A549 (cell line): ENCODE data around the gene EPB41L1. TPM values are rescaled to one million over a fixed set of nuclear protein-coding genes. Genes with fewer than 3 reads are reported as not detected.
A peak's percentile ranks its signal among the peaks of the same experiment; 100 is the strongest.

Experiments
- ATAC-seq, 2 experiments: fragments of 200-7000 bp in 1 of 2; fragments of >200 bp in 1 of 2; cut with Nextera tagmentation in 1 of 2; cut with Tn5 transposase in 1 of 2; 3 replicates each; pipeline versions ENCODE4 v1.8.0 to v1.9.1; 2018 to 2020; ENCODE audit warnings: mild to moderate bottlenecking in 1 of 2, moderate library complexity in 1 of 2
- CTCF ChIA-PET: fragments of 300-600 bp; sonication (Branson Sonifier 250); formaldehyde crosslinking; extraction: SDS; loops from one replicate; lab custom pipeline; 2021; ENCODE audit warnings: antibody characterized with exemption, inconsistent platforms; lab: Yijun Ruan, JAX
- POLR2A ChIA-PET: fragments of 350-600 bp; formaldehyde crosslinking; extraction: SDS; loops from one replicate; lab custom pipeline; 2021; ENCODE audit warnings: antibody characterized with exemption, inconsistent platforms; lab: Yijun Ruan, JAX
- DNase-seq, 2 experiments: peaks; one replicate each; pipeline versions ENCODE4 v3.0.0 to v3.0.0-alpha.2; 2011 to 2016; ENCODE audit warnings: low read depth in 1 of 2, low spot score in 1 of 2
- FAIRE-seq: peaks from 2 replicates; lab custom pipeline; 2011; peaks lifted over from hg19 to GRCh38; lab: Jason Lieb, UNC
- H3K27ac ChIP-seq, 2 experiments: fragments of >200 bp; sonication (Bioruptor Twin); formaldehyde crosslinking; 3 replicates each; pipeline ENCODE4 v1.5.1; 2016 to 2017
- H3K4me1 ChIP-seq: fragments of >200 bp; sonication (Bioruptor Twin); formaldehyde crosslinking; 3 replicates; pipeline ENCODE4 v1.6.1; 2016
- H3K4me2 ChIP-seq: fragments of >200 bp; sonication (Bioruptor Twin); formaldehyde crosslinking; 3 replicates; pipeline ENCODE4 v1.6.1; 2016
- H3K4me3 ChIP-seq: fragments of >200 bp; sonication (Bioruptor Twin); formaldehyde crosslinking; 3 replicates; pipeline ENCODE4 v1.5.1; 2016
- H3K9me3 ChIP-seq: fragments of >200 bp; sonication (Bioruptor Twin); formaldehyde crosslinking; 3 replicates; pipeline ENCODE4 v1.6.1; 2016
- BHLHE40 ChIP-seq: IDR thresholded peaks from 2 replicates; pipeline ENCODE4 v1.6.1; 2012; ENCODE audit warnings: low read depth, low read length, inconsistent platforms
- CBX2 ChIP-seq: fragments of 200-600 bp; sonication (generic); IDR thresholded peaks from 2 replicates; pipeline ENCODE4 v1.6.1; 2016; ENCODE audit warnings: low read depth, mild to moderate bottlenecking, borderline replicate concordance
- CBX8 ChIP-seq: fragments of 200-600 bp; sonication (generic); IDR thresholded peaks from 2 replicates; pipeline ENCODE4 v1.6.1; 2016
- CEBPB ChIP-seq, 2 experiments: fragments of >200 bp in 1 of 2; sonication (Bioruptor Twin) in 1 of 2; formaldehyde crosslinking in 1 of 2; IDR thresholded peaks; 2 replicates each; pipeline ENCODE4 v1.6.1; 2012 to 2016
- EHMT2 ChIP-seq: fragments of 200-600 bp; sonication (generic); IDR thresholded peaks from 2 replicates; pipeline ENCODE4 v1.6.1; 2016; ENCODE audit warnings: antibody characterized with exemption, low read depth, mild to moderate bottlenecking, moderate library complexity
- FOSL2 ChIP-seq, 2 experiments: fragments of 450-650 bp in 1 of 2; fragments of >200 bp in 1 of 2; sonication (Bioruptor Twin) in 1 of 2; formaldehyde crosslinking; IDR thresholded peaks; 2 replicates each; pipeline versions ENCODE4 v1.5.0 to v1.6.1; 2016 to 2020; ENCODE audit warnings: mild to moderate bottlenecking in 1 of 2, moderate library complexity in 1 of 2
- HDAC2 ChIP-seq: fragments of 200-600 bp; sonication (generic); IDR thresholded peaks from 2 replicates; pipeline ENCODE4 v1.6.1; 2016
- HEYL ChIP-seq: fragments of 250-450 bp; sonication (Bioruptor Pico); IDR thresholded peaks from 2 replicates; pipeline ENCODE4 v1.8.0; 2021; ENCODE audit warnings: mild to moderate bottlenecking, moderate library complexity
- HMGXB4 ChIP-seq: fragments of 250-450 bp; sonication (Bioruptor Pico); IDR thresholded peaks from 2 replicates; pipeline ENCODE4 v1.5.0; 2021; ENCODE audit warnings: mild to moderate bottlenecking, moderate library complexity, borderline replicate concordance
- HOXB13 ChIP-seq: fragments of 250-450 bp; sonication (Bioruptor Pico); IDR thresholded peaks from 2 replicates; pipeline ENCODE4 v1.5.0; 2020; ENCODE audit warnings: low read depth, mild to moderate bottlenecking, moderate library complexity
- HOXB5 ChIP-seq: fragments of 250-450 bp; sonication (Bioruptor Pico); IDR thresholded peaks from 2 replicates; pipeline ENCODE4 v1.5.0; 2020; ENCODE audit warnings: mild to moderate bottlenecking, moderate library complexity
- KDM1A ChIP-seq: fragments of 200-600 bp; sonication (generic); IDR thresholded peaks from 2 replicates; pipeline ENCODE4 v1.6.1; 2016; ENCODE audit warnings: low read depth, mild to moderate bottlenecking
- MAFK ChIP-seq: fragments of 450-650 bp; IDR thresholded peaks from 2 replicates; pipeline ENCODE4 v1.6.1; 2014; ENCODE audit not compliant: partially characterized antibody
- MAX ChIP-seq: IDR thresholded peaks from 2 replicates; pipeline ENCODE4 v1.6.1; 2012
- NR3C1 ChIP-seq: fragments of >200 bp; sonication (Bioruptor Twin); formaldehyde crosslinking; IDR thresholded peaks from 3 replicates; pipeline ENCODE4 v1.6.1; 2017
- PHF8 ChIP-seq: fragments of 200-600 bp; sonication (generic); IDR thresholded peaks from 2 replicates; pipeline ENCODE4 v1.6.1; 2016; ENCODE audit warnings: low read depth, mild to moderate bottlenecking, antibody characterized with exemption, moderate library complexity, borderline replicate concordance
- POLR2AphosphoS2 ChIP-seq: conservative IDR thresholded peaks from 2 replicates; pipeline ENCODE4 v1.6.1; 2012; ENCODE audit warnings: low read length, improper control_type of control experiment, inconsistent platforms
- RAD21 ChIP-seq, 2 experiments: fragments of >200 bp in 1 of 2; sonication (Bioruptor Twin) in 1 of 2; formaldehyde crosslinking in 1 of 2; IDR thresholded peaks in 1 of 2; conservative IDR thresholded peaks in 1 of 2; 2 replicates in 1 of 2; 3 replicates in 1 of 2; pipeline ENCODE4 v1.6.1; 2012 to 2018; ENCODE audit warnings: inconsistent platforms in 1 of 2
- RNF2 ChIP-seq: fragments of 200-600 bp; sonication (generic); IDR thresholded peaks from 2 replicates; pipeline ENCODE4 v1.6.1; 2016; ENCODE audit warnings: low read depth, mild to moderate bottlenecking, antibody characterized with exemption, moderate library complexity, borderline replicate concordance
- SMC3 ChIP-seq: fragments of >200 bp; sonication (Bioruptor Twin); formaldehyde crosslinking; IDR thresholded peaks from 3 replicates; pipeline ENCODE4 v1.6.1; 2018; ENCODE audit warnings: inconsistent platforms
- TFCP2L1 ChIP-seq: fragments of 250-450 bp; sonication (Bioruptor Pico); IDR thresholded peaks from 2 replicates; pipeline ENCODE4 v1.5.0; 2021; ENCODE audit warnings: mild to moderate bottlenecking
- TP53 ChIP-seq: fragments of 250-450 bp; sonication (Bioruptor Pico); IDR thresholded peaks from 2 replicates; pipeline ENCODE4 v1.5.0; 2021; ENCODE audit warnings: mild to moderate bottlenecking, moderate library complexity
- ZFP36 ChIP-seq: fragments of 450-650 bp; IDR thresholded peaks from 2 replicates; pipeline ENCODE4 v1.6.1; 2014; ENCODE audit warnings: borderline replicate concordance; ENCODE audit not compliant: partially characterized antibody
- ZNF302 ChIP-seq: fragments of 250-450 bp; sonication (Bioruptor Pico); IDR thresholded peaks from 2 replicates; pipeline ENCODE4 v1.9.0; 2021; ENCODE audit warnings: inconsistent platforms, mild to moderate bottlenecking, moderate library complexity
- WGBS: methylation state at CpG from one replicate; pipeline ENCODE4 v1.1.6; 2017; ENCODE audit errors: missing lambda C conversion rate; 5-methylcytosine and 5-hydroxymethylcytosine counted together
- polyA plus RNA-seq, 4 experiments: library from polyadenylated mRNA; depleted of rRNA in 3 of 4; stranded (reverse); fragments of >200 nt; fragmentation: RNase III in 1 of 4; extraction: RNeasy Plus Mini Kit Qiagen cat#74134 plus additional on column Dnase treatment in 1 of 4; gene quantifications; 2 replicates in 3 of 4; 3 replicates in 1 of 4; pipeline ENCODE4 v1.2.3, GENCODE V29; 2011 to 2017
- TF ChIP-seq, protein P1 (sequence below): fragments of >200 bp; sonication (Bioruptor Twin); formaldehyde crosslinking; IDR thresholded peaks from 3 replicates; pipeline ENCODE4 v1.5.1; 2016
- TF ChIP-seq, protein P2 (sequence below): fragments of 250-450 bp; sonication (Bioruptor Pico); IDR thresholded peaks from 2 replicates; pipeline ENCODE4 v1.5.0; 2020; ENCODE audit warnings: low read depth, mild to moderate bottlenecking, moderate library complexity
- TF ChIP-seq, protein P3 (sequence below): fragments of >200 bp; sonication (Bioruptor Twin); formaldehyde crosslinking; IDR thresholded peaks from 3 replicates; pipeline ENCODE4 v1.6.1; 2016

The EPB41L1 gene
- polyA plus RNA-seq, 2 of the 4 experiments (the other 2 are of a cell fraction) = 45.9 to 94.4 TPM

DNA sequence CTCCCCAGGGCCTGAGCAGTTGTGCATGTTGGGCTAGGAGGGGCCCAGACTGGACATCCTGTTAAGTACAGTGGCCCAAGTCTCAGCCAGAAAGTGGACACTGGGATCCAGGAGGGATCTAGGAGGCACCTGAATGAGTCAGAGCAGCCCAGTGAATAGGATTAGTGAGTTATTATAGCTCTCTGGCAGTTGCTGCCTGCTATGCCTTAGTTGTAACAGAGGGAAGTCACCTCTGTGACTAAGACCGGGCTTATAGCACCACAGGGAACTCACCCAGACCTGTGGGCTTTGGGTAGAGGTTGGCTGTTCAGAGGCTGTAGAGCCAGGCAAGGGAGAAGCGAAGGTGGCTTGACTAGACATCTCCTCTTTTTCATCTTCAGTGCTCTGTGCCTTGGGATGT is 42.7 kb downstream of the EPB41L1 start:
- ATAC-seq (no peak), FAIRE-seq (no peak)

GRCh38 chr20:36199345-36200257 is 45.1 kb downstream of the EPB41L1 start:
- ATAC-seq = peak; percentile 89 to 94
- DNase-seq = peak; percentile 80 to 91
- no peak for TF ChIP-seq ZFP36
- peak; percentile 84 to 88 for TF ChIP-seq RAD21 (conservative IDR thresholded peaks at IDR 0.05 in 1 of 2, IDR thresholded peaks at IDR 0.05 in 1 of 2)
- TF ChIP-seq, protein P1, sequence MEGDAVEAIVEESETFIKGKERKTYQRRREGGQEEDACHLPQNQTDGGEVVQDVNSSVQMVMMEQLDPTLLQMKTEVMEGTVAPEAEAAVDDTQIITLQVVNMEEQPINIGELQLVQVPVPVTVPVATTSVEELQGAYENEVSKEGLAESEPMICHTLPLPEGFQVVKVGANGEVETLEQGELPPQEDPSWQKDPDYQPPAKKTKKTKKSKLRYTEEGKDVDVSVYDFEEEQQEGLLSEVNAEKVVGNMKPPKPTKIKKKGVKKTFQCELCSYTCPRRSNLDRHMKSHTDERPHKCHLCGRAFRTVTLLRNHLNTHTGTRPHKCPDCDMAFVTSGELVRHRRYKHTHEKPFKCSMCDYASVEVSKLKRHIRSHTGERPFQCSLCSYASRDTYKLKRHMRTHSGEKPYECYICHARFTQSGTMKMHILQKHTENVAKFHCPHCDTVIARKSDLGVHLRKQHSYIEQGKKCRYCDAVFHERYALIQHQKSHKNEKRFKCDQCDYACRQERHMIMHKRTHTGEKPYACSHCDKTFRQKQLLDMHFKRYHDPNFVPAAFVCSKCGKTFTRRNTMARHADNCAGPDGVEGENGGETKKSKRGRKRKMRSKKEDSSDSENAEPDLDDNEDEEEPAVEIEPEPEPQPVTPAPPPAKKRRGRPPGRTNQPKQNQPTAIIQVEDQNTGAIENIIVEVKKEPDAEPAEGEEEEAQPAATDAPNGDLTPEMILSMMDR = peak; percentile 81
- TF ChIP-seq, protein P2, sequence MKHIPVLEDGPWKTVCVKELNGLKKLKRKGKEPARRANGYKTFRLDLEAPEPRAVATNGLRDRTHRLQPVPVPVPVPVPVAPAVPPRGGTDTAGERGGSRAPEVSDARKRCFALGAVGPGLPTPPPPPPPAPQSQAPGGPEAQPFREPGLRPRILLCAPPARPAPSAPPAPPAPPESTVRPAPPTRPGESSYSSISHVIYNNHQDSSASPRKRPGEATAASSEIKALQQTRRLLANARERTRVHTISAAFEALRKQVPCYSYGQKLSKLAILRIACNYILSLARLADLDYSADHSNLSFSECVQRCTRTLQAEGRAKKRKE = no peak
- TF ChIP-seq ZNF302 = no peak
- no peak for TF ChIP-seq CBX8
- TF ChIP-seq FOSL2 (IDR thresholded peaks at IDR 0.05) = no peak
- TF ChIP-seq FOSL2 (CRISPR knock-in tag; IDR thresholded peaks at IDR 0.05) = no peak
- TF ChIP-seq SMC3 = peak; percentile 87
- no peak for TF ChIP-seq CBX2
- POLR2A ChIA-PET = no interaction called here
- no peak for FAIRE-seq
- H3K4me1 ChIP-seq = no peaks in the 10 kb centered on the region
- H3K9me3 ChIP-seq = no peaks in the 10 kb centered on the region
- no peak overlapping the region for H3K4me2 ChIP-seq
- 61% methylated on average over 5 of the region's 6 CpGs for WGBS
- CTCF ChIA-PET = interaction anchor here (0.5 to 12.9 kb wide), 43 partner anchors 10 to 736 kb away, joined by 3 to 395 read pairs (median 4); partner anchors contain the start of gene SCAND1
- H3K27ac ChIP-seq = peak overlapping the region in 1 of 2 experiments; percentile 34; a peak in 1 of 6 replicates
- H3K4me3 ChIP-seq = no peak overlapping the region

More for the DNA sequence above, 42.7 kb downstream of the EPB41L1 start:
- no peak for TF ChIP-seq RNF2
- TF ChIP-seq, all 56 proteins: peak for 0
- POLR2A ChIA-PET = no interaction called here
- CTCF ChIA-PET = interaction anchor here (1.2 to 12.9 kb wide), 8 partner anchors 10 to 243 kb away, joined by 3 to 395 read pairs (median 8); partner anchors contain the start of gene SCAND1
- Histone ChIP-seq H3K4me2 (no peak overlapping the region), H3K27ac (no peak overlapping the region), H3K9me3 (no peaks in the 10 kb centered on the region), H3K4me3 (no peak overlapping the region), H3K4me1 (no peaks in the 10 kb centered on the region)
- no peak for DNase-seq
- WGBS = 64% methylated on average over 2 of the region's 2 CpGs

- FAIRE-seq (no peak), DNase-seq (no peak), ATAC-seq (no peak)
- Histone ChIP-seq H3K4me2 (no peak overlapping the region), H3K4me1 (no peaks in the 10 kb centered on the region), H3K9me3 (no peaks in the 10 kb centered on the region), H3K4me3 (no peak overlapping the region), H3K27ac (no peak overlapping the region)
- CTCF ChIA-PET = interaction anchor here (0.6 to 12.9 kb wide), 34 partner anchors 10 to 737 kb away, joined by 3 to 395 read pairs (median 6); no protein-coding TSS in a partner anchor
- POLR2A ChIA-PET = no interaction called here
- WGBS = 94% methylated on average over 1 of the region's 1 CpG
- TF ChIP-seq BHLHE40 (no peak), NR3C1 (no peak), EHMT2 (no peak), TFCP2L1 (CRISPR knock-in tag) (no peak), HMGXB4 (CRISPR knock-in tag) (no peak), TP53 (CRISPR knock-in tag) (no peak), KDM1A (no peak), HEYL (CRISPR knock-in tag) (no peak), PHF8 (no peak), HDAC2 (no peak), MAX (no peak), POLR2AphosphoS2 (no peak), MAFK (no peak), HOXB5 (CRISPR knock-in tag) (no peak), CEBPB (IDR thresholded peaks at IDR 0.05) (no peak), ZNF302 (no peak), RAD21 (conservative IDR thresholded peaks at IDR 0.05 in 1 of 2, IDR thresholded peaks at IDR 0.05 in 1 of 2) (no peak), HOXB13 (no peak)
- TF ChIP-seq, protein P3, sequence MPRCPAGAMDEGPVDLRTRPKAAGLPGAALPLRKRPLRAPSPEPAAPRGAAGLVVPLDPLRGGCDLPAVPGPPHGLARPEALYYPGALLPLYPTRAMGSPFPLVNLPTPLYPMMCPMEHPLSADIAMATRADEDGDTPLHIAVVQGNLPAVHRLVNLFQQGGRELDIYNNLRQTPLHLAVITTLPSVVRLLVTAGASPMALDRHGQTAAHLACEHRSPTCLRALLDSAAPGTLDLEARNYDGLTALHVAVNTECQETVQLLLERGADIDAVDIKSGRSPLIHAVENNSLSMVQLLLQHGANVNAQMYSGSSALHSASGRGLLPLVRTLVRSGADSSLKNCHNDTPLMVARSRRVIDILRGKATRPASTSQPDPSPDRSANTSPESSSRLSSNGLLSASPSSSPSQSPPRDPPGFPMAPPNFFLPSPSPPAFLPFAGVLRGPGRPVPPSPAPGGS = no peak
Measured at GRCh38 chr20:36200451-36200850, 45.9 kb downstream of the EPB41L1 start.
